OCI-LY3 (cell line): ENCODE measurements around the gene SPP1.

ENCODE experiments used
- H2AFZ ChIP-seq: fragments of 200-600, 300-600 bp; shearing (Covaris generic); 2 replicates; pipeline ENCODE4 v1.6.0; 2014; ENCODE audit warnings: antibody characterized with exemption, low read depth, low read length
- H3K27ac ChIP-seq: fragments of 200-600, 300-600 bp; sonication (generic); 2 replicates; pipeline ENCODE4 v1.5.1; 2014; ENCODE audit warnings: mild to moderate bottlenecking, low read length, moderate library complexity, mixed read lengths
- H3K27me3 ChIP-seq: fragments of 200-600, 300-600 bp; sonication (generic); 2 replicates; pipeline ENCODE4 v1.6.1; 2014; ENCODE audit warnings: low read depth, low read length, mixed read lengths
- H3K36me3 ChIP-seq: fragments of 200-600, 300-600 bp; sonication (generic); replicated peaks from 2 replicates; pipeline ENCODE3; 2014; ENCODE audit warnings: low read depth, low read length, mixed read lengths
- H3K4me1 ChIP-seq: fragments of 300-600, 200-600 bp; sonication (generic); 2 replicates; pipeline ENCODE4 v1.6.1; 2014; ENCODE audit warnings: low read length, mixed read lengths
- H3K4me2 ChIP-seq: fragments of 200-600, 300-600 bp; sonication (generic); 2 replicates; pipeline ENCODE4 v1.6.1; 2014; ENCODE audit warnings: low read length, mixed read lengths
- H3K4me3 ChIP-seq: fragments of 300-600, 200-600 bp; sonication (generic); 2 replicates; pipeline ENCODE4 v1.5.1; 2014; ENCODE audit warnings: antibody characterized with exemption, mild to moderate bottlenecking, low read length, moderate library complexity
- H3K79me2 ChIP-seq: fragments of 300-600, 200-600 bp; shearing (Covaris generic); 2 replicates; pipeline ENCODE4 v1.6.1; 2014; ENCODE audit warnings: mild to moderate bottlenecking, low read length, mixed read lengths
- H3K9ac ChIP-seq: fragments of 300-600, 200-600 bp; shearing (Covaris generic); 2 replicates; pipeline ENCODE4 v1.6.0; 2014; ENCODE audit warnings: mild to moderate bottlenecking, low read length, moderate library complexity
- H3K9me3 ChIP-seq: fragments of 200-600, 300-600 bp; shearing (Covaris generic); 2 replicates; pipeline ENCODE4 v1.6.1; 2014; ENCODE audit warnings: low read length, mixed read lengths; ENCODE audit not compliant: insufficient read depth
- H4K20me1 ChIP-seq: fragments of 200-600, 300-600 bp; sonication (generic); 2 replicates; pipeline ENCODE4 v1.6.1; 2016; ENCODE audit warnings: low read length, mixed read lengths; ENCODE audit not compliant: insufficient read depth
- EZH2phosphoT487 ChIP-seq: fragments of 200-600 bp; shearing (Covaris generic); IDR thresholded peaks from 2 replicates; pipeline ENCODE4 v1.6.1; 2018; ENCODE audit warnings: antibody characterized with exemption, mixed run types, low read depth
- TF ChIP-seq, protein P1 (sequence below): fragments of 200-600, 300-600 bp; sonication (generic); IDR thresholded peaks from 2 replicates; pipeline ENCODE4 v1.5.1; 2014; ENCODE audit warnings: antibody characterized with exemption, low read length, low read depth

SPP1 gene

DNA sequence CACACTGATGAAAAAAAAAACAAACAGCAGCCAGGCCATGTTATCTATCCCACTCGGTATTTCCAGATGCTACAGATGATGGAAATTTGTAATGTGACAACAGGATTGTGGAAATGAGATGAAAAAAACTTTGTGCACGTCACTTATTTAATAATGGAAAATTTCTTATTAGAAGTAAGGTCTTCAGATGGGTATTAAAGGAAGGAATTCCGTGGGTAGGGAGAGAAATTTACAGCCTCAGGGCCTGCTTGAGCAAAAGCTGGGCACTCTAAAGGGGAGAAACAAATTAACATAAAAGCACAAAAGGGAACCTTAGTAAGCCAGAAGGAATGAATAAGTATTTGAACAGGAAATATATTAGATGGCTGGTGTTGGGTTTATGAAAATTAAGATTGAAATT, 27.7 kb downstream of the SPP1 start:
- H3K4me2 ChIP-seq, result no peak overlapping the region
- no peaks in the 10 kb centered on the region for H3K9me3 ChIP-seq
- TF ChIP-seq, protein P1, sequence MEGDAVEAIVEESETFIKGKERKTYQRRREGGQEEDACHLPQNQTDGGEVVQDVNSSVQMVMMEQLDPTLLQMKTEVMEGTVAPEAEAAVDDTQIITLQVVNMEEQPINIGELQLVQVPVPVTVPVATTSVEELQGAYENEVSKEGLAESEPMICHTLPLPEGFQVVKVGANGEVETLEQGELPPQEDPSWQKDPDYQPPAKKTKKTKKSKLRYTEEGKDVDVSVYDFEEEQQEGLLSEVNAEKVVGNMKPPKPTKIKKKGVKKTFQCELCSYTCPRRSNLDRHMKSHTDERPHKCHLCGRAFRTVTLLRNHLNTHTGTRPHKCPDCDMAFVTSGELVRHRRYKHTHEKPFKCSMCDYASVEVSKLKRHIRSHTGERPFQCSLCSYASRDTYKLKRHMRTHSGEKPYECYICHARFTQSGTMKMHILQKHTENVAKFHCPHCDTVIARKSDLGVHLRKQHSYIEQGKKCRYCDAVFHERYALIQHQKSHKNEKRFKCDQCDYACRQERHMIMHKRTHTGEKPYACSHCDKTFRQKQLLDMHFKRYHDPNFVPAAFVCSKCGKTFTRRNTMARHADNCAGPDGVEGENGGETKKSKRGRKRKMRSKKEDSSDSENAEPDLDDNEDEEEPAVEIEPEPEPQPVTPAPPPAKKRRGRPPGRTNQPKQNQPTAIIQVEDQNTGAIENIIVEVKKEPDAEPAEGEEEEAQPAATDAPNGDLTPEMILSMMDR, result no peak
- TF ChIP-seq EZH2phosphoT487, result no peak
- H3K27ac ChIP-seq, result no peak overlapping the region
- H4K20me1 ChIP-seq, result no peaks in the 10 kb centered on the region
- no peak overlapping the region for H3K4me3 ChIP-seq
- peaks cover 3% of the 10 kb centered on the region for H3K79me2 ChIP-seq
- no peak overlapping the region for H2AFZ ChIP-seq
- no peaks in the 10 kb centered on the region for H3K36me3 ChIP-seq
- H3K4me1 ChIP-seq, result 0 out of 2 replicates have a peak, but pooled peaks cover 3% of the 10 kb centered on the region
- no peaks in the 10 kb centered on the region for H3K27me3 ChIP-seq
- no peak overlapping the region for H3K9ac ChIP-seq

- Histone ChIP-seq H3K4me3 (no peak overlapping the region), H3K36me3 (no peaks in the 10 kb centered on the region), H3K4me1 (peaks cover 13% of the 10 kb centered on the region), H3K27ac (no peak overlapping the region), H3K9ac (no peak overlapping the region), H3K27me3 (no peaks in the 10 kb centered on the region), H4K20me1 (peaks cover 10% of the 10 kb centered on the region; the same call in 1 of the 2 replicates), H3K79me2 (peaks cover 20% of the 10 kb centered on the region), H3K4me2 (no peak overlapping the region), H3K9me3 (no peaks in the 10 kb centered on the region), H2AFZ (no peak overlapping the region)
- TF ChIP-seq, protein P1, result no peak
- no peak for TF ChIP-seq EZH2phosphoT487
These were observed 29.6 kb downstream of the SPP1 start for GRCh38 chr4:88005076-88005475.

DNA sequence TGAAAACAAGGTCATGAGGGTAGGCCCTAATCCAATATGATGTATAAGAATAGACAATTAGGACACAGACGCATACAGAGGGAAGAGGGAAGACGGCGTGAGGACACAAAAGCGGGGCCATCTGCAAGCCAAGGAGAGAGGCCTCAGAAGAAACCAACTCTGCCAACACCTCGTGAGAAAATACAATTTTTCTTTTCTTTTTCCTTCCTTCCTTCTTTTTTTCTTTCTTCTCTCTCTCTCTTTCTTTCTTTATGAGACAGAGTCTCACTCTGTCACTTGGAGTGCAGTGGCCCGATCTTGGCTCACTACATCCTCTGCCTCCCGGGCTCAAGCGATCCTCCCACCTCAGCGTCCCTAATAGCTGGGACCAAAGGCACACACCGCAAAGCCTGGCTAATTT, 30.4 kb downstream of the SPP1 start:
- Histone ChIP-seq H3K36me3 (no peaks in the 10 kb centered on the region), H3K4me1 (peaks cover 21% of the 10 kb centered on the region), H3K9ac (no peak overlapping the region), H3K27me3 (no peaks in the 10 kb centered on the region), H3K4me3 (no peak overlapping the region), H4K20me1 (peaks cover 10% of the 10 kb centered on the region; the same call in 1 of the 2 replicates), H3K79me2 (peaks cover 28% of the 10 kb centered on the region), H3K4me2 (no peak overlapping the region), H2AFZ (no peak overlapping the region), H3K27ac (no peak overlapping the region), H3K9me3 (no peaks in the 10 kb centered on the region)
- TF ChIP-seq, protein P1, result no peak
- no peak for TF ChIP-seq EZH2phosphoT487

- H4K20me1 ChIP-seq, result peaks cover 10% of the 10 kb centered on the region; the same call in 1 of the 2 replicates
- H3K4me1 ChIP-seq, result peaks cover 25% of the 10 kb centered on the region
- peak overlapping the region; percentile 83 for H3K4me3 ChIP-seq
- TF ChIP-seq, protein P1, result no peak
- no peak for TF ChIP-seq EZH2phosphoT487
- no peak overlapping the region for H3K9ac ChIP-seq
- no peak overlapping the region; the same call in 1 of the 2 replicates for H2AFZ ChIP-seq
- no peaks in the 10 kb centered on the region for H3K9me3 ChIP-seq
- H3K27ac ChIP-seq, result no peak overlapping the region
- H3K36me3 ChIP-seq, result no peaks in the 10 kb centered on the region
- H3K79me2 ChIP-seq, result peaks cover 34% of the 10 kb centered on the region
- peak overlapping the region; percentile 96 for H3K4me2 ChIP-seq
- no peaks in the 10 kb centered on the region for H3K27me3 ChIP-seq
These were observed 31.4 kb downstream of the SPP1 start for GRCh38 chr4:88006956-88007303.
